GM12878 (cell line): Measurements from ENCODE around the gene ATP2C1. TPM values are rescaled to one million over a fixed set of nuclear protein-coding genes. Genes with fewer than 3 reads are reported as not detected.

ENCODE experiments used
- ATAC-seq: fragments of 200-7000 bp; cut with Tn5 transposase; 3 replicates; pipeline ENCODE4 v1.9.1; 2020; ENCODE audit warnings: mild to moderate bottlenecking, moderate library complexity
- BruUV-seq: library from RNA; stranded (reverse); fragments of 400-500 nt; replicated peaks from 2 replicates; lab custom pipeline; 2021; lab: Mats Ljungman, UMichigan
- CTCF ChIA-PET: fragments of 300-600 bp; sonication (Branson Sonifier 250); formaldehyde crosslinking; extraction: SDS; loops from one replicate; lab custom pipeline; 2021; ENCODE audit warnings: inconsistent platforms; lab: Yijun Ruan, JAX
- POLR2A ChIA-PET: fragments of 350-600 bp; formaldehyde crosslinking; extraction: SDS; loops from one replicate; lab custom pipeline; 2021; ENCODE audit warnings: inconsistent platforms; lab: Charles Lee
- RAD21 ChIA-PET: fragments of 300-600 bp; sonication (Branson Sonifier 250); formaldehyde crosslinking; loops from one replicate; lab custom pipeline; 2023; ENCODE audit warnings: antibody characterized with exemption; ENCODE audit not compliant: unreplicated experiment; lab: Charles Lee
- SMC1A ChIA-PET: fragments of 300-600 bp; sonication (Branson Sonifier 250); formaldehyde crosslinking; loops from one replicate; lab custom pipeline; 2023; ENCODE audit not compliant: unreplicated experiment, uncharacterized antibody; lab: Charles Lee
- DNase-seq: peaks from one replicate; pipeline ENCODE4 v3.0.0-alpha.2; 2011; ENCODE audit warnings: low read depth, low spot score
- FAIRE-seq: peaks from 3 replicates; lab custom pipeline; 2011; peaks lifted over from hg19 to GRCh38; lab: Jason Lieb, UNC
- H2AFZ ChIP-seq: 2 replicates; pipeline ENCODE4 v1.6.0; 2011; ENCODE audit warnings: low read depth, low read length, control low read depth; ENCODE audit not compliant: control insufficient read depth
- H3K27ac ChIP-seq: 2 replicates; pipeline ENCODE4 v1.5.1; 2011; ENCODE audit warnings: control low read depth; ENCODE audit not compliant: control insufficient read depth, insufficient read depth
- H3K27me3 ChIP-seq, 2 experiments: replicated peaks in 1 of 2; 2 replicates each; pipeline versions ENCODE4 v1.6.0 to v1.6.1; 2011; ENCODE audit warnings: low read length in 1 of 2; ENCODE audit not compliant: control insufficient read depth in 2 of 2, insufficient read depth in 2 of 2
- H3K36me3 ChIP-seq, 2 experiments: 2 replicates each; pipeline ENCODE4 v1.5.1; 2011; ENCODE audit warnings: low read length in 1 of 2; ENCODE audit not compliant: control insufficient read depth in 2 of 2, insufficient read depth in 2 of 2
- H3K4me1 ChIP-seq: 2 replicates; pipeline ENCODE4 v1.6.1; 2011; ENCODE audit warnings: mild to moderate bottlenecking, low read length, moderate library complexity, mixed read lengths; ENCODE audit not compliant: control insufficient read depth, insufficient read depth
- H3K4me2 ChIP-seq: 2 replicates; pipeline ENCODE4 v1.6.0; 2011; ENCODE audit warnings: control low read depth; ENCODE audit not compliant: control insufficient read depth, insufficient read depth
- H3K4me3 ChIP-seq: fragments of 200-600 bp; sonication (generic); 2 replicates; pipeline ENCODE4 v1.5.1; 2016
- H3K79me2 ChIP-seq: 2 replicates; pipeline ENCODE4 v1.6.0; 2011; ENCODE audit warnings: low read length; ENCODE audit not compliant: control insufficient read depth, insufficient read depth
- H3K9ac ChIP-seq: 2 replicates; pipeline ENCODE4 v1.8.0; 2011; ENCODE audit warnings: low read length, control low read depth, mixed read lengths; ENCODE audit not compliant: control insufficient read depth, insufficient read depth
- H3K9me3 ChIP-seq: replicated peaks from 3 replicates; pipeline ENCODE4 v1.5.1; 2011; ENCODE audit warnings: mild to moderate bottlenecking, low read length; ENCODE audit not compliant: control insufficient read depth, insufficient read depth
- H4K20me1 ChIP-seq: 2 replicates; pipeline ENCODE4 v1.6.0; 2011; ENCODE audit not compliant: control insufficient read depth, insufficient read depth
- ATF7 ChIP-seq: fragments of 450-650 bp; IDR thresholded peaks from 2 replicates; pipeline ENCODE4 v1.6.1; 2016; ENCODE audit warnings: low read depth, mild to moderate bottlenecking
- BCLAF1 ChIP-seq: fragments of 450-650 bp; IDR thresholded peaks from 2 replicates; pipeline ENCODE4 v1.6.1; 2017; ENCODE audit warnings: antibody characterized with exemption, mild to moderate bottlenecking, moderate library complexity
- CEBPB ChIP-seq, 2 experiments: fragments of 150-350 bp in 1 of 2; IDR thresholded peaks; 2 replicates each; pipeline ENCODE4 v1.6.1; 2012 to 2014; ENCODE audit warnings: low read depth in 2 of 2, low read length in 2 of 2, borderline replicate concordance in 1 of 2, inconsistent platforms in 1 of 2
- CREB1 ChIP-seq: IDR thresholded peaks from 2 replicates; pipeline ENCODE4 v1.6.1; 2012; ENCODE audit warnings: low read depth, mild to moderate bottlenecking, inconsistent platforms
- HDGF ChIP-seq: fragments of 450-650 bp; IDR thresholded peaks from 2 replicates; pipeline ENCODE4 v1.6.1; 2016; ENCODE audit warnings: antibody characterized with exemption
- JUNB ChIP-seq: IDR thresholded peaks from 2 replicates; pipeline ENCODE4 v1.6.1; 2016; ENCODE audit warnings: antibody characterized with exemption, mild to moderate bottlenecking
- MTA3 ChIP-seq: IDR thresholded peaks from 2 replicates; pipeline ENCODE4 v1.6.1; 2012; ENCODE audit warnings: low read length, inconsistent platforms, borderline replicate concordance
- PAX5 ChIP-seq: IDR thresholded peaks from 2 replicates; pipeline ENCODE4 v1.6.1; 2011; ENCODE audit warnings: low read depth, low read length, borderline replicate concordance
- POLR2AphosphoS2 ChIP-seq: IDR thresholded peaks from 2 replicates; pipeline ENCODE4 v1.6.1; 2011; ENCODE audit warnings: low read depth, mild to moderate bottlenecking, low read length, improper control_type of control experiment, moderate library complexity
- ZNF687 ChIP-seq: fragments of 450-650 bp; IDR thresholded peaks from 2 replicates; pipeline ENCODE4 v1.6.1; 2017; ENCODE audit warnings: mild to moderate bottlenecking, moderate library complexity
- WGBS: methylation state at CpG from one replicate; pipeline ENCODE4 v1.1.6; 2016; ENCODE audit warnings: low lambda C conversion rate; ENCODE audit not compliant: insufficient replicate concordance, insufficient coverage; ENCODE audit errors: missing lambda C conversion rate; 5-methylcytosine and 5-hydroxymethylcytosine counted together
- in situ Hi-C: fragments of 300-500 bp; cut with MboI; formaldehyde crosslinking; loops from 9 replicates; pipeline ENCODE4 v1.14.3; 2018; ENCODE audit warnings: mixed read lengths
- intact Hi-C: fragments of 100-400 bp; cut with micrococcal nuclease; formaldehyde crosslinking; loops from one replicate; pipeline ENCODE4 v1.14.2; 2022; ENCODE audit not compliant: unreplicated experiment
- polyA plus RNA-seq, 11 experiments: library from polyadenylated mRNA; depleted of rRNA in 4 of 11; unstranded in 6 of 11; stranded (reverse) in 5 of 11; fragments of >200 nt; fragmentation: Nextera tagmentation in 4 of 11; fragmentation: Illumina TruSeq in 1 of 11; extraction: Ambion mirVana in 4 of 11; extraction: Trizol in 1 of 11; gene quantifications; 1 replicate in 1 of 11; 2 replicates in 10 of 11; pipeline versions ENCODE4 v1.2.1 to v1.2.3, GENCODE V29; 2011 to 2016; ENCODE audit warnings: inconsistent platforms in 2 of 11, missing spikeins in 2 of 11, low read depth in 1 of 11
- total RNA-seq, 4 experiments: library from RNA; depleted of rRNA in 3 of 4; stranded (reverse); fragments of >200 nt in 3 of 4; fragmentation: Illumina TruSeq in 1 of 4; extraction: Trizol in 1 of 4; gene quantifications; 2 replicates each; pipeline versions ENCODE4 v1.2.1 to v1.2.3, GENCODE V29; 2013 to 2021

ATP2C1 gene
- total and polyA plus RNA-seq, 10 of the 15 experiments (the other 5 are each of a cell fraction or from before 2014, with no cell fraction given), result 20.6 to 116 (median 55.1) TPM

- Histone ChIP-seq H3K4me3 (no peak overlapping the region), H3K4me1 (no peaks in the 10 kb centered on the region), H4K20me1 (no peaks in the 10 kb centered on the region), H3K79me2 (no peaks in the 10 kb centered on the region), H3K9ac (no peak overlapping the region), H3K36me3 (peaks cover 2 to 13% of the 10 kb centered on the region in 2 experiments), H2AFZ (no peak overlapping the region), H3K27me3 (no peaks in the 10 kb centered on the region), H3K27ac (no peak overlapping the region), H3K9me3 (no peaks in the 10 kb centered on the region), H3K4me2 (no peak overlapping the region)
- ATAC-seq (no peak), FAIRE-seq (no peak), DNase-seq (no peak)
- intact Hi-C loops, result no loop called here
- in situ Hi-C loops, result no loop called here
- ChIA-PET RAD21 (no interaction called here), POLR2A (no interaction called here), SMC1A (interaction anchor here (1.0 to 3.7 kb wide), 2 partner anchors 8 to 13 kb away, joined by 4 to 17 read pairs; no protein-coding TSS in a partner anchor), CTCF (interaction anchor here (1.0 to 1.4 kb wide), 2 partner anchors 25 to 346 kb away, joined by 3 to 4 read pairs; no protein-coding TSS in a partner anchor)
- BruUV-seq, result no TSS peak
- 97% methylated on average over 2 of the region's 2 CpGs for WGBS
- no peak for TF ChIP-seq CREB1
- no peak for TF ChIP-seq ZNF687
- no peak for TF ChIP-seq HDGF
- TF ChIP-seq ATF7, result no peak
- no peak for TF ChIP-seq CEBPB (IDR thresholded peaks at IDR 0.05; ENCODE audit: borderline replicate concordance in 1 of 2, low read depth in 2 of 2, low read length in 2 of 2)
- TF ChIP-seq BCLAF1, result no peak
- TF ChIP-seq MTA3, result no peak
- no peak for TF ChIP-seq POLR2AphosphoS2
- TF ChIP-seq JUNB, result no peak
- TF ChIP-seq PAX5, result no peak
These were observed 113.4 kb downstream of the ATP2C1 start for GRCh38 chr3:131007256-131007655.
